Fibroblast of the aortic adventitia (primary cell): ENCODE data around the gene TRIB2. TPM values are rescaled to one million over a fixed set of nuclear protein-coding genes. Genes with fewer than 3 reads are reported as not detected.

Experiments
- DNase-seq: peaks from one replicate; pipeline ENCODE4 v3.0.0-alpha.2; 2010; ENCODE audit warnings: low read depth
- H3K4me3 ChIP-seq: 2 replicates; pipeline ENCODE4 v1.5.1; 2011; ENCODE audit warnings: low read depth, mild to moderate bottlenecking, control low read depth, low read length, moderate library complexity
- CTCF ChIP-seq: IDR thresholded peaks from 2 replicates; pipeline ENCODE4 v1.5.1; 2011; ENCODE audit warnings: mild to moderate bottlenecking, low read length, control low read depth, inconsistent platforms; ENCODE audit not compliant: insufficient read depth
- total RNA-seq: library from RNA; depleted of rRNA; stranded (reverse); fragments of >200 nt; gene quantifications from 2 replicates; pipeline ENCODE4 v1.2.3, GENCODE V29; 2012; ENCODE audit warnings: low replicate concordance

TRIB2 gene
- total RNA-seq, 1 donor = 39.9 TPM

GRCh38 chr2:12685145-12685544 is 31.6 kb upstream of the TRIB2 start:
- TF ChIP-seq CTCF = no peak
- DNase-seq = no peak
- H3K4me3 ChIP-seq = no peak overlapping the region

GRCh38 chr2:12685956-12686355 is 30.8 kb upstream of the TRIB2 start:
- H3K4me3 ChIP-seq = no peak overlapping the region

GRCh38 chr2:12686708-12687283 is 29.9 kb upstream of the TRIB2 start:
- no peak for DNase-seq
- no peak overlapping the region for H3K4me3 ChIP-seq
- TF ChIP-seq CTCF = no peak

More at GRCh38 chr2:12685956-12686355, 30.8 kb upstream of the TRIB2 start:
- no peak for TF ChIP-seq CTCF
- DNase-seq = no peak

GRCh38 chr2:12688091-12688490 is 28.6 kb upstream of the TRIB2 start:
- H3K4me3 ChIP-seq = no peak overlapping the region
- no peak for TF ChIP-seq CTCF
- no peak for DNase-seq

- H3K4me3 ChIP-seq = no peak overlapping the region
- no peak for DNase-seq
- no peak for TF ChIP-seq CTCF
Measured at GRCh38 chr2:12688893-12689292, 27.8 kb upstream of the TRIB2 start.

GRCh38 chr2:12693509-12693908 is 23.2 kb upstream of the TRIB2 start:
- TF ChIP-seq CTCF = no peak
- DNase-seq = no peak
- no peak overlapping the region for H3K4me3 ChIP-seq
